Stimulated activated CD8-positive, alpha-beta memory T cell treated with anti-CD3 and anti-CD28 coated beads, Interleukin-7, amount 100 ng/mL, for 24 hours (primary cell): ENCODE results near the gene CTNND2.
"Not testable (repeated sequence)": the region's sequence is repeated elsewhere in the genome, so short reads cannot be mapped to it uniquely, and the experiment has no call there.

Source experiments
- DNase-seq: peaks from one replicate; pipeline ENCODE4 v3.0.0-alpha.2; 2020; ENCODE audit warnings: low read depth

The CTNND2 gene

DNA sequence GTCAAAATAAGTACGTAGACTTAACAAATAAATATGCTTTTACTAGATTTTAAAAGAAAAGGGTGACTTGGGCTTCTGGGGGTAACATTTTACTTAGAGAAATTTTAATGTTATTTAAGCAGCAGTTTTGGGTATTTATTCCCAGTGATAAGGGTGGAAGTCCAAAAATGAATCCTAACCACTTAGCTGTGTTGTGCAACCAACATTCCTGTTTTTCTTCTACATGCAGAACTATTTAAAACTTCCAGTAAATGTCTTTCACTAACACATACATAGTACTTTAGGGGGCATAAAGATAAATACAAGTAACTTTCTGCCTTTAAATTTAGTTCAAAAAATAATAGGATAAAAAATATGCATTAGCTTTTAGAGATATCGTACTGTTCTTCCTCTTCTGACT is 436.7 kb downstream of the CTNND2 start:
- DNase-seq: no peak

DNA sequence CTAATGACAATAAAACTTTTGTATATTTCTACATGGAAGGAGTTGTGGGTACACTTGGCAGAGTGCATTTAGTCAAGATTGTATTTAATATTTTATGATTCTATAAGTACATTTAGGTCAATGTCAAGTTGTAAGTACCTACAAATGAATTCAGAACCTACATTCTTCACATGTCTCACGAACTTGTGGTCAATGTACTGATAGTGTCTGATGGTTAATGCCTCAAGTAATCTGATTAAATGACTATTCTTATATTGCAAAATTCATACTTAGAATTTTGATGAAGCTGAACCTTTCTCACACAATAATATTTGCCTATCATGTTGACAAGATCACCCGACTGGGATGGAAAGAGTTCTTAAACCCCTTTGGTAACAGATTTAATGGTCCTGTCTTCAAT is 444.5 kb downstream of the CTNND2 start:
- no peak for DNase-seq

- DNase-seq: no peak
Observed at GRCh38 chr5:11455505-11455904, 448.7 kb downstream of the CTNND2 start.

- DNase-seq: no peak
Observed at GRCh38 chr5:11452852-11453251, 451.4 kb downstream of the CTNND2 start.

DNA sequence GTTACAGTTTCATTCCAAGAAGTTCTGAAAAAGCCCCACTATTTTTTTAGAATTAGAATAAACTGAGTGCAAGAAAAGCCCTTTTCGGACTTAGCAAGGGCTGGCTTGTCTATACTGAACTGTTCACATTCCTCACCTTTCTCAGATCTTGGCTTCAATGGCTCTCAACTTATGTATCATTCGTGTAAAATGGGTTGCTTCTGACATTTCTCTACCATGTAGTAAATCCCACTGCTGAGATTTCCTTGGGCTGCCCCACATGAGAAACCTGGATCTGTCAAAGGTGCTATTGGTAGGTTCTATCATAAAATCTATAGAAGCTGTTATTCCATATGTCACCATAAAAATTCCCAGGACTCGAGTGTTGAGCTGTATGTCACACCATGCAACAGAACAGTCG is 454.3 kb downstream of the CTNND2 start:
- no peak for DNase-seq

GRCh38 chr5:11449217-11449616 is 455.0 kb downstream of the CTNND2 start:
- DNase-seq: no peak

GRCh38 chr5:11443831-11444230 is 460.4 kb downstream of the CTNND2 start:
- no peak for DNase-seq

DNA sequence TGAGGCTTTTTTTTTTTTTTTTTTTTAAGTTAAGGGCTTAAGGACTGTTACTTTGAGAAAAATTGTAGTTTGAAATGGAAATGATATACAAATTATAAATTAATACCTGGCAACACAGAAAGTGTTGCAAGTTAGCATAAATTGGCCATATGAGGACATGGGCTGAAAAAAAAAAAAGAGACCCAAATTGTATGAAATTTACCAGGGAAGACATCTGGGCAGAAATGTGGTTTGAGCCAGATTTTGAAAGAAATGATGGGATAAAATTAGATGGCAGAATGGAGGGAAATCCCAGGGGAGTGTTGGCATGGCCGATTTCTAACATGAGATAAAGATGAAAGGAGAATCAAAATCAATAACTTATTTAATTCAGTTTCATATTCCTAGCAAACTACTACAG is 472.1 kb downstream of the CTNND2 start:
- DNase-seq: no peak

DNA sequence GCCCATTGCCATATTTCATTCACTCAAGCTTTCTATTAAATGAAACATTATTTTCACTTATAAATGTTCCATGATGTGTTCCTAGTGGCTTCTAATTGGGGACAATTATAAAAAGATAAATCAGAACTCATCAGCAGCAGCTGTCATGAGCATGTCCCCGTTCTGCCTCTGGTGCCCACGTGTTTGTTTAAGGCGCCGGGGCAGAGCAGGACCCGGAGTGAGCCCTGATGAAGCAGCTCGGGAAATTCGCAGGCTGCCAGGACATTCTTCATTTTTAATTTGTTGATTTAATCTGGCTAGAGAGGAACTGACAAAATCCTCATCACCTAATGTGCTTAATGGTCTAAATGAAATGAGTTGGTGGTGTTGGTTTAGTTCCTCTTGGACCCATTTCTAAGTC is 475.0 kb downstream of the CTNND2 start:
- no peak for DNase-seq

DNA sequence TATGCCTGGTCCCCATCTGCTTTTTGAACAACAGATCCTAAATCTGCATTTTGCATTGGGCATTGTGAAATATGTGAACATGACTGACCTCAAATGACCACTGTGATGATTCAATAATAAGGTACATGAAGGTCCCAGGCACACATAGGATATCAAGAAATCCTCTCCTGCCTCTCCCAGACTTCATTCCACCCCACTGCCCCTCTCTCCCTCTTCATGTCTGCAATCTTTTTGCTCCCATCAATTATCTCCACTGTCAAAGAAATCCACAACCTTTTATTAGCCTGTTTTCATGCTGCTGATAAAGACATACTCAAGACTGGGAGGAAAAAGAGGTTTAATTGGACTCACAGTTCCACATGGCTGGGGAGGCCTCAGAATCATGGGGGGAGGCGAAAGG is 476.7 kb downstream of the CTNND2 start:
- no peak for DNase-seq

DNA sequence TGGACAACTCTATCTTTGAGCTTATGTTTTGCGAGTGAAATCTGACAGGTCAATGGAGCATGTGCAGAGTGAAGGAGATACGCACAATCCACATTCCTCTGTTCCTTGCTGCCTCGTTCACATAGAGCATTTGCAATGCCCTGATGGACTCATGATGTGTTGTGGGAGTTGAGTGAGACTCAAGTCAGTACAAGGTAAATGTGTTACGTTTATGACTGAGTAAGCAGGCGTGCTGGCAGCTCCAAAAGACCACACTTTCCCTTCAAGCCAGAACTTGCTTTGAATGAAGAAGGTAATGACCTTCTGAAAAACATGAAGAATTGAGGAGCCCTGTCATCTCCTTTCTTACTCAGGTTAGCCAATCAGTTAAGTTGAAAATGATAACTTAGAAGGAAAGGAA is 477.8 kb downstream of the CTNND2 start:
- DNase-seq: no peak

DNA sequence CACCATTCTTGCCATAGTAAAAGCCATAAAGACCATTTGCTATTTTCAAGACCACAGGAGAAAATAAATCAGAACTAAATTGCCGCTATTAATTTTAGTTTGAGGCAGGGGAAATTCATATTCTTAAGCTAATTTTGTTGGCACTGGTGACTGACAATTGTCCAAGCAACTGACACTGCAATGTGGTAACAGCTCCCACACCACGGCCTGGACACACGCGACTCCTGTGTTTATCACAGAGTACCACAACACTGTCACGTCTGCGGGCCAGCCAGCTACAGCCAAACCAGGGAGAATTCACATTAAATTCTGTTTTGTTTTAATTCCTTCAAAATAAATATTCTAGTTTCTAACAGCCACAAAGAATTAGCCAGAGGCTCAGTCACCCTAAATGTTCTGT is 481.9 kb downstream of the CTNND2 start:
- DNase-seq: no peak

GRCh38 chr5:11420969-11421368 is 483.3 kb downstream of the CTNND2 start:
- DNase-seq: no peak

DNA sequence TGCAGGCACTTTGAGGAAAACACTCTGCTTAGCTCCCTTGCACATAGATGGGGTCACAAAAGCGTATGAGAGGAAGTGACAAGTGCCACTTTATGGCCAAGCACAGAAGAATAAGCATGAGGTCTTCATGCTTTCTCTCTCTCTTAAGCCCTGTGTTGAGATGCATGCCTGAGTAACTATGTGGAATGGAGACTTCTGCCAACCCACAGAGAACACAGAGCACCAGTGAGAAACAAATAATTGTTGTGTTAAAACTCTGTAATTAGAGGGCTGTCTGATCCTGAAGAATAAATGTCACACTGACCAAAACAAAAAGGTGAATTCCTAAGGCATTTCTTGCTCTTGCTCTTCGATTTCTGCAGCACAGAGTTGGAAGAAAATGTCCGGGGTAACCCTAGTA is 488.5 kb downstream of the CTNND2 start:
- no peak for DNase-seq

GRCh38 chr5:11414732-11415131 is 489.5 kb downstream of the CTNND2 start:
- DNase-seq: not testable (repeated sequence)

GRCh38 chr5:11411621-11412020 is 492.6 kb downstream of the CTNND2 start:
- no peak for DNase-seq

DNA sequence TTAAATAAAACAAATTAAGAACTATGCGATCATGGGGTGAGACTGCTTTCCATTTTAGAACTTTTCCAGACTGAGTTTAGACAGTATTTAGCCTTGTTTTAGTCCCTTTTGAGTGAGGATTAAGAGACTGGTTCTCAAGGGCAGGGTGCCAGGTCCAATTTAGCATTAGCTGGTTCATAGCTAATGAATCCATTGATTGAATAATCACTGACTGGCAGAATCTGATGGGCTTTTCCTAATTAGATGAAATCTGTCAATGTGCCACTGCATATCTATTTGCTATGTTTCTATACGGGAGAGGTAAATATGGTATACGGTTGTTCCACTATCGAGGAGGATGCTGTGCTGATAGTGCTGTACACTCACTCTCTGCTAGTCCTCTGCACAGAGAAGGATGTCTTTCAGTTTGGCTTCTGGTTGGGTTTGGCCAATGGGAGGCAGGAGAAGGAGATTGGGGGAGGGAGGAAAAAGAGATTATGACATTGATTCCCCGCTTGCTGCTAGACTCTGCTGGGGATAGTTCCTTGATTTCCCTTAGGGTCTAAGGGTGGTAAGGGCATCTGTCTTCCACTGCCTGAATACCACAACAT is 496.6 kb downstream of the CTNND2 start:
- DNase-seq: no peak

GRCh38 chr5:11400316-11400715 is 503.9 kb downstream of the CTNND2 start:
- no peak for DNase-seq

DNA sequence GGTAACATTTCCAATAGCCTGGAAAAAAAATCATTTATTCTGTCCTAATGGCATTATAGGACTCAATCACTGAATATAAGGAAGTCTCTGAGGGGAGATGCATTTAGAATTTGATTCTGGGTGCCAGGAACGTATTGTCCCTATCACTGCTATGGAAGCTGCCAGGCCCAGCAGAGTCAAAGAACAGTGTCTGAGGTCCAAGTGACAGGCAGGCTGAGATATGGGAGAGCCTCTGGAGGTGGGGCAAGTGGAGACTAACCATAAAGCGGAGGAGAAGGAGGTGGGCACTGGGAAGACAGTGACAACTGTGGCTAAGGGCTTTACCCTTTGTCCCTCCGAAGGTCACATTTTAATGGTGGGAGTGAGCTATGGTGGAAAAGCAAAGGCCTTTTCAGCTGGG is 505.5 kb downstream of the CTNND2 start:
- DNase-seq: no peak

- DNase-seq: no peak
Observed at GRCh38 chr5:11397549-11397948, 506.7 kb downstream of the CTNND2 start.

DNA sequence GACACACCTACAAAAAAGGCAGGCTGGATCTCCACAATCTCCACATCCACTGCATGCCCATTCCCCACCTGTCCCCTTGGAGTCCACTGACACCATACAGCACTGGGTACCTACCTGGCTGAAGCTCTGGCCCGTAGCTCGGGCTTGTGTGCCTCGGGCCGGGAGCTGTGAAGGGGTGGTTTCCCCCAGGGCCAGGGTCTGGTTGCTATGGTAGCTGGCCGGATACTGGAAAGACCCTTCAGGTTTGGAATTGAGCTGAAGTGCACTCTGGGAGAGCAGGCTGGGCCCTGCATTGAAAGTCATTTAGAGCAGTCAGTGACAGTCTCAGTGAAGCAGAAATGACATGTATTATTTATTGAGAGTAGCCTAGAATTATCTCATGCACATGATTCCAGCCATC is 507.3 kb downstream of the CTNND2 start:
- DNase-seq: no peak

DNA sequence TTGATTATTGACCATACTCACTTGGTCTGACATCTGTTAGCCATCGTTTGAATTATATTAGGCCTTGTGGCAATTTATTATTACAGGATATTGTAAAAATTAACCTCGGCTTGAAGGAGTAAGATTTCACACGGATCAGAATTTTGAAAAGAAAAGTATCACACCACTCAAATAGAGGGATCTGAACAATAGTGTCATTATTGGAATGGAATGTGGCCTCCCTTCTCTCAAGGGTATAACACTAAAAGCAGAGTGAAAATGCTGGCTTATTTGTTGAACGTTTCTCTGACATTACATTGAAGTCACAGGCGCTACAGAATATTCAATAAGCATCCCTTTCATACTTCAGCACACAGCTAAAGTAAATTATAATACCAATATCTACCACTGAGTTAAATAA is 509.3 kb downstream of the CTNND2 start:
- no peak for DNase-seq

GRCh38 chr5:11390291-11390767 is 513.9 kb downstream of the CTNND2 start:
- no peak for DNase-seq

DNA sequence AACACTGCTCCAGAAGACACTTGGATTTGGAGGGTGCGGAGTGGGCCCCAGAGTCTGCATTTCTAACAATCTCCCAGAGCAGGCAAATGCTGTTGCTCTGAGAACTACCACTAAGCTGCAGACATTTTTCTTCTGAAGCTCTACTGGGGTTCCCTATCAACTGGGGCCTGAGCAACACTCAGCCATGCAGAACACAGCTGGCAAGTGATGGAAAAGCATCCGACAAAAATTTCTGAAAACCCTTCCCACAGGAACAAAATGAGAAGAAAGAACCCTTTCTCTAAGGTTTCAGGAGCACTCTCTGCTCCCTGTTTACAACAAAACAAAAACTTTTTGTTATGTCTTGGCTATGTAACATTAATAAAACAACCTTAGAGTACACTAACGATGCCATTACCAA is 516.9 kb downstream of the CTNND2 start:
- DNase-seq: no peak

- no peak for DNase-seq
Observed at GRCh38 chr5:11386398-11386797, 517.8 kb downstream of the CTNND2 start.
